Measurements from ENCODE around the gene EID3.
"Not testable (repeated sequence)": the region's sequence is repeated elsewhere in the genome, so short reads cannot be mapped to it uniquely, and the experiment has no call there.

The EID3 gene

GRCh38 chr12:104312202-104312601 is 8.7 kb downstream of the EID3 start:
- no peak for DNase-seq (ENCODE audit: low read depth)

GRCh38 chr12:104312654-104313053 is 9.1 kb downstream of the EID3 start:
- no peak for DNase-seq (ENCODE audit: low read depth)

DNA sequence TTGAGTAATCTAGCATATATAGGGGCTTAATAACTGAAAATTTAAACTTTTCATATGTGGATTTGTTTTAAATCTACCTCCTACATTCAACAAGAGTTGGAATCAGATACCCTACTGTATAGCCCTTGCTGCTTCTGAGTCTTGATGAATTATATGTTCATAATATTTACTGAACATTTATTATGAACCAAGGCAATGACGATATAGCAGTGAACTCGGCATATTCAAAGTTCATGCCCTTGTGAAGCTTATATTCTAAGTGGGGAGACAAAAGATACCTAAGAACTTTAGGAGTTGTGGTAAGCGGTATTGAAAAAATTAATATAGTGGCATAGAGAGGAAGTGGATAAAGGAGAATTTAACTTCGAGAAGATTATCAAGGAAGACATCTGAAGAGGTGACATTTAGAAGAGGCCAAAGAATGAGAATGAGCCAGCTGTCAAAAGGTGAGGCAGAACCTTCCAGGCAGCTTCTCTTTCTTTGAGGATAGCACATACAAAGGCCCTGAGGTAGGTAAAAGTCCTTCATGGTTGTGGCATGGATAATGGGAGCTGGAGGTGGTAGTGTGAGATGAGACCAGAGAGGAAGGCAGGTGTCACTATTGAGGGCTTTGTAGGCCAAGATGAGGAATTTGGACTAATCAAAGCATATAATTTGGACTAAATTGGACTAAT is 10.2 kb downstream of the EID3 start:
- DNase-seq (ENCODE audit: low read depth), result no peak

GRCh38 chr12:104314242-104314614 is 10.7 kb downstream of the EID3 start:
- DNase-seq (ENCODE audit: low read depth), result no peak

- DNase-seq (ENCODE audit: low read depth), result no peak
These were observed 12.0 kb downstream of the EID3 start for GRCh38 chr12:104315326-104316224.

DNA sequence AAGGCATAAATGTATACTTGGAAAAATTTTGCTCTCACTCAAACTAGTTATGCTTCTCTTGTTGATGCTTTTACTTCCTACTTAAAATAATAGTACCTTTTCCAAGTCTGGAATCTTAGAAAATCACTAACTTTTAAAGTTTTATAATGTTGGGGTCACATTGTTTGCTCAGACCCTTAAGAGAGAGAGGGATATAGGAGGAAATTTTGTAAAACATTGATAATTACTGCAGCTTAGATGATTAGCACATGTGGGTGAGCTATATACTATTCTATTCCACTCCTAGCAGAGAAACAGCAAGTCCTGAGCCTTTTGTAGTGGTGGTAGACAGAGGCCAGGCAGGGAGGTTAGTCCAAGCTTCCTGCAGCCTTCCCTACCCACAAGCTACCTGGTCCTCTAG is 13.4 kb downstream of the EID3 start:
- DNase-seq (ENCODE audit: low read depth), result no peak

DNA sequence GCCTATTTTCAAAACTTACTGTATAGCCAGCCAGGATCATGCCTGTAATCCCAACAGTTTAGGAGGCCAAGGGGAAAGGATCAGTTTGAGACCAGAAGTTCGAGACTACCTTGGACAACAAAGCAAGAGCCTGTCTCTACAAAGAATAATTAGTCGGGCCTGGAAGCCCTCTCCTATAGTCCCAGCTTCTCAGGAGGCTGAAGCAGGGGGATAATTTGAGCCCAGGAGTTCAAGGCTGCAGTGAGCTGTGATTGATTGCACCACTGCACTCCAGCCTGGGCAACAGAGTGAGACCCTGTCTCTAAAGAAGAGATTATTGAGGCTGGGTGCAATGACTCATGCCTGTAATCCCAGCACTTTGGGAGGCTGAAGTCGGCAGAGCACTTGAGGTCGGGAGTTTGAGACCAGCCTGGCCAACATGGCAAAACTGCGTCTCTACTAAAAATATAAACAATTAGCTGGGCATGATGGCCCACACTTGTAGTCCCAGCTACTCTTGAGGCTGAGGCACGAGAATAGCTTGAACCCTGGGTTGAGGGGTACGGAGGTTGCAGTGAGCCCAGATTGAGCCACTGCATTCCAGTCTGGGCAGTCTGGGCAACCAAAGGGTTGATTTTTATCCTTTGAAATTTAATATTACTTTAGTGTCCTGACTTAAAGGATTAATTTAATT is 14.1 kb downstream of the EID3 start:
- DNase-seq (ENCODE audit: low read depth), result no peak

- DNase-seq (ENCODE audit: low read depth), result no peak
These were observed 15.5 kb downstream of the EID3 start for GRCh38 chr12:104319028-104319427.

DNA sequence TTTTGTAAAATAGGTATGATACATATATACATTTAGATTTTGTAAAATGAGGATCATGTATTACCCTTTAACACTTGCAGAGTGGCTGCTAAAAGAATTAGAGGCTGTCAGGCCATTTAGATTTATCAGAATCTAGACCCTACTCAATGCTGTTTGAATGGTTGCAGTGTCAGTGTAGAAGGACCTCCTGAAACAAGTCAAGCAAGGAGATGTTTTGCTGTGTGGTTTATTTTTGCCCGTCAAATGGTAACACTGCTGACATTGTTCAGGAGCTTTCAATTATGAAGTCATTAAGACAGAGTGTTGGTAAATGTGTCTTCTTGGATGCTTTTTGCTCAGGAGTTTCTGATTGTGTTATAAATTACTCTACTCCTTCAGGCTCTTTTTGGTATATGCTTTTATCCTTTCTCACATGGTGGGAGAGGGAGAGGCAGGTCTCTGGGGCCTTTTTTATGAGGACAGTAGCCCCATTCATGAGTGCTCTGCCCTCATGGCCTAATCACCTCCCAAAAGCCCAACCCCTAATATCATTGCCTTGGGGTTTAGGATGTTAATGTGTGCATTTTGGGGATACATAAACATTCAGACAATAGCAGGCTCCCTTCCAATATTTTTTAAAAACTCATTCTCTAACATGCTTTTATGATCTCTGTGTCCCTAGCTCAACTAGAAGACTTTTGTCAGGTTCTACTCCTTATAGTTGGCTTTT is 16.5 kb downstream of the EID3 start:
- DNase-seq (ENCODE audit: low read depth), result no peak

- DNase-seq (ENCODE audit: low read depth), result no peak
These were observed 17.1 kb downstream of the EID3 start for GRCh38 chr12:104320627-104321024.

- no peak for DNase-seq (ENCODE audit: low read depth)
These were observed 18.4 kb downstream of the EID3 start for GRCh38 chr12:104321949-104322348.

DNA sequence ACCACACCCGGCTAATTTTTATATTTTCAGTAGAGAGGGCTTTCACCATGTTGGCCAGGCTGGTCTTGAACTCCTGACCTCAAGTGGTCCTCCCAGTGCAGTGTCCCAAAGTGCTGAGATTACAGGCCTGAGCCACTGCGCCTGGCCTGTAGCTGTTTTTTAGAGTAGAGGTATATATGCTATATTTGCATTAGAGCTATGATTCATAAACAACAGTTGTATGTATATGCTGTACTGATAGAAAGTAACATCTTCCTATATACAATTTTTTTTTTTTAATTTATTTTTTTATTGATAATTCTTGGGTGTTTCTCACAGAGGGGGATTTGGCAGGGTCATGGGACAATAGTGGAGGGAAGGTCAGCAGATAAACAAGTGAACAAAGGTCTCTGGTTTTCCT is 19.0 kb downstream of the EID3 start:
- DNase-seq (ENCODE audit: low read depth), result not testable (repeated sequence)

- DNase-seq (ENCODE audit: low read depth), result no peak
These were observed 20.4 kb downstream of the EID3 start for GRCh38 chr12:104323899-104324298.

DNA sequence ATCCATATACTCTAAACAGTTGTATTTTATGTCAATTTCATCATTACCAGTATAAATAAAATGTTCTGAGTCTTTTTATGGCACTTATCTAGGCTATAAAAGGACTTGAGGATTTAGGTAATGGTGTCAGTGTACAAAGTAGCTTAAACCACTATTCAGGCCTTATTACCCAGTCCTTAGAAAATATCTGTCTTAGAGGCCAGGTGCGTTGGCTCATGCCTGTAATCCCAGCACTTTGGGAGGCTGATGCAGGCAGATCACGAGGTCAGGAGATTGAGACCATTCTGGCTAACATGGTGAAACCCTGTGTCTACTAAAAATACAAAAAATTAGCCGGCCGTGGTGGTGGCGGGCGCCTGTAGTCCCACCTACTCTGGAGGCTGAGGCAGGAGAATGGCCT is 24.7 kb downstream of the EID3 start:
- not testable (repeated sequence) for DNase-seq (ENCODE audit: low read depth)

- no peak for DNase-seq (ENCODE audit: low read depth)
These were observed 25.3 kb downstream of the EID3 start for GRCh38 chr12:104328790-104329189.

GRCh38 chr12:104329707-104330532 is 26.4 kb downstream of the EID3 start:
- no peak for DNase-seq (ENCODE audit: low read depth)

DNA sequence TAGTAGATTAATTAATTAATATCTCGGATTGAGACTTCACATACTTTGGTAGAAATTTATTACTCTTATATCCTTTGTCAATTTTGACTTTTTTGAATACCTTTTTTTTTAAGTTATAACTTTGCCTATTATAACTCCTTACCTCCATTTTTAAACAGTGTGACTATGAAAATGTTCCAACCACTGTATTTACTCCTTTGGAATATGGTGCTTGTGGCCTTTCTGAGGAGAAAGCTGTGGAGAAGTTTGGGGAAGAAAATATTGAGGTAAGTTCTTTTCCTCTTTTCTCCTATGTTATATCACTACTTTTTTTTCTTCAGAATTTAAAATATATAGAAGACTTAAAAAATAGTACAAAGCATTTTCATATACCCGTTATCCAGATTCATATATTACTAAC is 27.8 kb downstream of the EID3 start:
- no peak for DNase-seq (ENCODE audit: low read depth)

DNA sequence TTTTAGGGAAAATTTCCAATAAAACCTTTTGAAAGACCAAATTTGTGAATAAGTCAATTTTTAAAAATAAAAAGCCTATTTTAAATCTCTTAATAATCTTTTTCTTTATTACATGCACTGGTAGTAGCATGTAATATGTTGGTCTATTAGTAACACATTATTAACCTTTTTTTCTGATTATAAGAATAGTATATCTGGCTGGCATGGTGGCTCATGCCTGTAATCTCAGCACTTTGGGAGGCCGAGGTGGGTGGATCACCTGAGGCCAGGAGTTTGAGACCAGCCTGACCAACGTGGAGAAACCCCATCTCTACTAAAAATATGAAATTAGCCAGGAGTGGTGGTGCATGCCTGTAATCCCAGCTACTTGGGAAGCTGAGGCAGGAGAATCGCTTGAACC is 28.7 kb downstream of the EID3 start:
- not testable (repeated sequence) for DNase-seq (ENCODE audit: low read depth)

GRCh38 chr12:104333692-104334255 is 30.2 kb downstream of the EID3 start:
- DNase-seq (ENCODE audit: low read depth), result no peak

GRCh38 chr12:104334581-104334980 is 31.0 kb downstream of the EID3 start:
- no peak for DNase-seq (ENCODE audit: low read depth)

GRCh38 chr12:104336115-104336514 is 32.6 kb downstream of the EID3 start:
- DNase-seq (ENCODE audit: low read depth), result no peak

Data from T follicular helper cell (primary cell).